IMR-90 (cell line): Measurements from ENCODE around the gene RAI14. TPM values are rescaled to one million over a fixed set of nuclear protein-coding genes. Genes with fewer than 3 reads are reported as not detected.

Experiments
- ATAC-seq: fragments of 200-7000 bp; cut with Tn5 transposase; 2 replicates; pipeline ENCODE4 v1.9.1; 2020; ENCODE audit warnings: low read depth, mild to moderate bottlenecking, moderate library complexity
- BruUV-seq: library from RNA; stranded (reverse); fragments of 400-500 nt; replicated peaks from 2 replicates; lab custom pipeline; 2021; lab: Mats Ljungman, UMichigan
- CTCF ChIA-PET: fragments of 300-600 bp; formaldehyde crosslinking; extraction: SDS; loops from one replicate; lab custom pipeline; 2021; ENCODE audit warnings: antibody characterized with exemption; lab: Yijun Ruan, JAX
- POLR2A ChIA-PET: fragments of 300-600 bp; sonication (Branson Sonifier 250); formaldehyde crosslinking; loops from one replicate; lab custom pipeline; 2022; ENCODE audit warnings: antibody characterized with exemption; ENCODE audit not compliant: unreplicated experiment; lab: Charles Lee
- DNase-seq: peaks from one replicate; pipeline ENCODE4 v3.0.0; 2013
- H2AFZ ChIP-seq: replicated peaks from 2 replicates; pipeline ENCODE3; 2013; ENCODE audit warnings: low read length, mild to moderate bottlenecking; ENCODE audit not compliant: poor library complexity
- H2AK5ac ChIP-seq: 2 replicates; pipeline ENCODE4 v1.6.1; 2013; ENCODE audit warnings: low read depth, low read length, inconsistent platforms
- H2AK9ac ChIP-seq: replicated peaks from 2 replicates; pipeline ENCODE3; 2013; ENCODE audit warnings: mild to moderate bottlenecking, low read depth, low read length, moderate library complexity; ENCODE audit not compliant: poor library complexity
- H2BK120ac ChIP-seq: 2 replicates; pipeline ENCODE4 v1.6.1; 2013; ENCODE audit warnings: low read depth, low read length, inconsistent platforms
- H2BK15ac ChIP-seq: 3 replicates; pipeline ENCODE4 v1.6.1; 2013; ENCODE audit warnings: low read depth, low read length, inconsistent platforms
- H2BK20ac ChIP-seq: 2 replicates; pipeline ENCODE4 v1.6.1; 2013; ENCODE audit warnings: low read depth, mild to moderate bottlenecking, inconsistent platforms, low read length, moderate library complexity
- H2BK5ac ChIP-seq: 2 replicates; pipeline ENCODE4 v1.6.1; 2013; ENCODE audit warnings: mild to moderate bottlenecking, low read depth, low read length, inconsistent platforms; ENCODE audit not compliant: poor library complexity, severe bottlenecking
- H3K14ac ChIP-seq: replicated peaks from 2 replicates; pipeline ENCODE4 v1.6.1; 2013; ENCODE audit warnings: low read depth, low read length, inconsistent platforms
- H3K18ac ChIP-seq: 2 replicates; pipeline ENCODE4 v1.6.1; 2013; ENCODE audit warnings: low read depth, low read length, control low read depth
- H3K23ac ChIP-seq: 2 replicates; pipeline ENCODE4 v1.6.1; 2013; ENCODE audit warnings: low read depth, low read length, inconsistent platforms
- H3K27ac ChIP-seq: 2 replicates; pipeline ENCODE4 v1.5.1; 2013; ENCODE audit warnings: mild to moderate bottlenecking, control low read depth, low read length; ENCODE audit not compliant: insufficient read depth
- H3K27me3 ChIP-seq: 2 replicates; pipeline ENCODE4 v1.6.1; 2013; ENCODE audit warnings: low read length; ENCODE audit not compliant: control insufficient read depth, insufficient read depth
- H3K36me3 ChIP-seq: 2 replicates; pipeline ENCODE4 v1.6.1; 2013; ENCODE audit warnings: low read length, mixed read lengths; ENCODE audit not compliant: control insufficient read depth, insufficient read depth
- H3K4ac ChIP-seq: 2 replicates; pipeline ENCODE4 v1.6.1; 2013; ENCODE audit warnings: low read depth, low read length, inconsistent platforms
- H3K4me1 ChIP-seq: 2 replicates; pipeline ENCODE4 v1.6.1; 2013; ENCODE audit warnings: low read length, mixed read lengths; ENCODE audit not compliant: control insufficient read depth, insufficient read depth
- H3K4me2 ChIP-seq: 2 replicates; pipeline ENCODE4 v1.6.1; 2013; ENCODE audit warnings: low read depth, mild to moderate bottlenecking, control low read depth, low read length, moderate library complexity
- H3K4me3 ChIP-seq: 2 replicates; pipeline ENCODE4 v1.5.1; 2013; ENCODE audit warnings: low read depth, mild to moderate bottlenecking, control low read depth, low read length, moderate library complexity; ENCODE audit not compliant: insufficient read depth
- H3K56ac ChIP-seq: 2 replicates; pipeline ENCODE4 v1.6.1; 2013; ENCODE audit warnings: low read length, inconsistent platforms; ENCODE audit not compliant: insufficient read depth; ENCODE audit errors: extremely low read depth
- H3K79me1 ChIP-seq, 2 experiments: 2 replicates each; pipeline ENCODE4 v1.6.1; 2013; ENCODE audit warnings: low read length in 2 of 2, inconsistent platforms in 1 of 2, low read depth in 1 of 2
- H3K9ac ChIP-seq: 2 replicates; pipeline ENCODE4 v1.6.1; 2013; ENCODE audit warnings: low read depth, low read length, control low read depth
- H3K9me1 ChIP-seq: 2 replicates; pipeline ENCODE4 v1.6.1; 2013; ENCODE audit warnings: low read length, inconsistent platforms; ENCODE audit not compliant: insufficient read depth
- H3K9me3 ChIP-seq: 2 replicates; pipeline ENCODE4 v1.6.1; 2013; ENCODE audit warnings: low read length; ENCODE audit not compliant: control insufficient read depth, insufficient read depth
- H4K20me1 ChIP-seq: 2 replicates; pipeline ENCODE4 v1.6.1; 2013; ENCODE audit warnings: low read length, inconsistent platforms; ENCODE audit not compliant: insufficient read depth
- H4K5ac ChIP-seq: 2 replicates; pipeline ENCODE4 v1.6.1; 2013; ENCODE audit warnings: mild to moderate bottlenecking, low read depth, low read length, control low read depth
- H4K8ac ChIP-seq, 2 experiments: 2 replicates each; pipeline ENCODE4 v1.6.1; 2013; ENCODE audit warnings: low read depth in 2 of 2, low read length in 2 of 2, control low read depth in 1 of 2, inconsistent platforms in 1 of 2
- H4K91ac ChIP-seq: 2 replicates; pipeline ENCODE4 v1.6.1; 2013; ENCODE audit warnings: low read depth, low read length, inconsistent platforms; ENCODE audit not compliant: insufficient read depth
- CEBPB ChIP-seq: IDR thresholded peaks from 2 replicates; pipeline ENCODE4 v1.6.1; 2012; ENCODE audit warnings: low read depth, low read length, improper control_type of control experiment
- CHD1 ChIP-seq: IDR thresholded peaks from 2 replicates; pipeline ENCODE4 v1.6.1; 2012; ENCODE audit warnings: low read depth, low read length, improper control_type of control experiment
- MXI1 ChIP-seq: IDR thresholded peaks from 2 replicates; pipeline ENCODE4 v1.6.1; 2012; ENCODE audit warnings: low read depth, mild to moderate bottlenecking, low read length, moderate library complexity, borderline replicate concordance
- RAD21 ChIP-seq: IDR thresholded peaks from 2 replicates; pipeline ENCODE4 v1.6.1; 2012; ENCODE audit warnings: low read length, improper control_type of control experiment
- RFX5 ChIP-seq: IDR thresholded peaks from 2 replicates; pipeline ENCODE4 v1.8.0; 2012; ENCODE audit warnings: low read depth, mild to moderate bottlenecking, low read length, moderate library complexity
- WGBS, 2 experiments: methylation state at CpG; one replicate each; pipeline versions ENCODE4 v1.1.5 to v1.1.7; 2013; ENCODE audit warnings: missing lambda C conversion rate in 2 of 2; ENCODE audit not compliant: insufficient read length in 1 of 2; ENCODE audit errors: extremely low coverage in 2 of 2; 5-methylcytosine and 5-hydroxymethylcytosine counted together
- dilution Hi-C: fragments of 300-500 bp; cut with HindIII; formaldehyde crosslinking; loops from one replicate; pipeline ENCODE4 v1.14.3; 2018; ENCODE audit warnings: low sequenced_read_pairs; ENCODE audit not compliant: unreplicated experiment
- in situ Hi-C: fragments of 300-500 bp; cut with MboI; formaldehyde crosslinking; loops from 3 replicates; pipeline ENCODE4 v1.14.3; 2019; ENCODE audit warnings: low sequenced_read_pairs, inconsistent platforms, mixed read lengths
- intact Hi-C: fragments of 100-400 bp; cut with micrococcal nuclease; formaldehyde crosslinking; loops from 2 replicates; pipeline ENCODE4 v1.10.0; 2022
- polyA plus RNA-seq, 3 experiments: library from polyadenylated mRNA; depleted of rRNA; stranded (reverse); fragments of >200 nt; gene quantifications; 2 replicates each; pipeline ENCODE4 v1.2.3, GENCODE V29; 2012; ENCODE audit warnings: low replicate concordance in 1 of 3
- total RNA-seq: library from RNA; depleted of rRNA; stranded (reverse); fragments of >200 nt; gene quantifications from 2 replicates; pipeline ENCODE4 v1.2.3, GENCODE V29; 2012

Gene RAI14
- total and polyA plus RNA-seq, 2 of the 4 experiments (the other 2 are of a cell fraction), result 221 to 267 TPM

- TF ChIP-seq MXI1, result no peak
Measured at GRCh38 chr5:34817558-34818351, 161.6 kb downstream of the RAI14 start (continued).

DNA sequence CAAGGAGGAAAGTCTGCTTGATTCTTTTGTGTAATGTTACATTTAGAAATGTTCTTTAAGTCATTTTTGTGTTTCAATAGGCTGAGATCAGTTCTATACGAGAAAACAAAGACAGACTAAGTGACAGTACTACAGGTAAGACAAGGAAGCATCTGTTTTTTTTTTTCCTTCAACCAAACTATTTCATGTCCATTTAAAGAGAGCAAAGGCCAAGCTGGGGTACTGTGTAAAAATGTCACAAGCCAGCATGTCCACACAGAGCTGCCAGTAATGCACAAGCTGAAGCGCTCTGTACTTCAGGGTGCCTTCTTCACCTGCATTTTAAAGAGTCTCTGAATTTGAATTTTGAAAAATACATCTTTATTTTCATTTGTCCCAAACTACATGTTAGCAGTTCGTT, 162.6 kb downstream of the RAI14 start:
- Histone ChIP-seq H3K23ac (no peak overlapping the region), H3K4me1 (no peaks in the 10 kb centered on the region), H3K36me3 (peaks cover 40% of the 10 kb centered on the region), H4K20me1 (no peaks in the 10 kb centered on the region; the same call in 1 of the 2 replicates), H2AFZ (no peak overlapping the region), H3K9me3 (no peaks in the 10 kb centered on the region), H3K4me2 (no peak overlapping the region), H4K8ac (no peak overlapping the region), H3K4me3 (no peak overlapping the region), H2BK5ac (peak overlapping the region; percentile 46), H2AK5ac (no peak overlapping the region), H4K5ac (no peak overlapping the region), H3K18ac (no peak overlapping the region), H2AK9ac (no peak overlapping the region), H2BK15ac (no peak overlapping the region), H3K27ac (no peak overlapping the region), H4K91ac (no peak overlapping the region), H3K14ac (no peak overlapping the region), H2BK120ac (no peak overlapping the region), H3K4ac (no peak overlapping the region), H3K9me1 (no peaks in the 10 kb centered on the region), H3K56ac (no peak overlapping the region), H3K79me1 (peaks cover 10 to 22% of the 10 kb centered on the region in 2 experiments), H3K27me3 (no peaks in the 10 kb centered on the region), H3K9ac (no peak overlapping the region), H2BK20ac (no peak overlapping the region)
- POLR2A ChIA-PET, result no interaction called here
- DNase-seq, result no peak
- dilution Hi-C loops (no loop called here), intact Hi-C loops (no loop called here), in situ Hi-C loops (no loop called here)
- TF ChIP-seq CEBPB, result no peak
- no peak for TF ChIP-seq RAD21
- no peak for TF ChIP-seq CHD1
- TF ChIP-seq RFX5, result no peak
- ATAC-seq, result no peak
- CTCF ChIA-PET, result interaction anchor here (1.0 kb wide), 1 partner anchor 11 kb away, joined by 4 read pairs; no protein-coding TSS in a partner anchor
- WGBS, 2 experiments, result no CpG with 5 or more reads among the region's 3 CpGs
- no TSS peak for BruUV-seq
